Coronary artery (tissue), 2 donors: Measurements from ENCODE around the gene CDH11.

ENCODE experiments used
- DNase-seq: peaks from one replicate; pipeline ENCODE4 v3.0.0-alpha.2; 2017; ENCODE audit warnings: low spot score
- H3K27ac ChIP-seq, 2 donors: fragments of 200-600 bp; sonication (generic); one replicate each; pipeline ENCODE4 v1.5.1; 2016 to 2019
- H3K4me3 ChIP-seq: fragments of 200-600 bp; sonication (generic); 2 replicates; pipeline ENCODE4 v1.5.1; 2016; ENCODE audit warnings: mild to moderate bottlenecking, moderate library complexity
- TF ChIP-seq, protein P1 (sequence below): fragments of 200-600 bp; sonication (generic); IDR thresholded peaks from one replicate; pipeline ENCODE4 v1.5.1; 2019; ENCODE audit warnings: antibody characterized with exemption

The CDH11 gene

GRCh38 chr16:65105171-65105570 is 16.7 kb downstream of the CDH11 start:
- H3K27ac ChIP-seq, result no peak overlapping the region
- TF ChIP-seq, protein P1, sequence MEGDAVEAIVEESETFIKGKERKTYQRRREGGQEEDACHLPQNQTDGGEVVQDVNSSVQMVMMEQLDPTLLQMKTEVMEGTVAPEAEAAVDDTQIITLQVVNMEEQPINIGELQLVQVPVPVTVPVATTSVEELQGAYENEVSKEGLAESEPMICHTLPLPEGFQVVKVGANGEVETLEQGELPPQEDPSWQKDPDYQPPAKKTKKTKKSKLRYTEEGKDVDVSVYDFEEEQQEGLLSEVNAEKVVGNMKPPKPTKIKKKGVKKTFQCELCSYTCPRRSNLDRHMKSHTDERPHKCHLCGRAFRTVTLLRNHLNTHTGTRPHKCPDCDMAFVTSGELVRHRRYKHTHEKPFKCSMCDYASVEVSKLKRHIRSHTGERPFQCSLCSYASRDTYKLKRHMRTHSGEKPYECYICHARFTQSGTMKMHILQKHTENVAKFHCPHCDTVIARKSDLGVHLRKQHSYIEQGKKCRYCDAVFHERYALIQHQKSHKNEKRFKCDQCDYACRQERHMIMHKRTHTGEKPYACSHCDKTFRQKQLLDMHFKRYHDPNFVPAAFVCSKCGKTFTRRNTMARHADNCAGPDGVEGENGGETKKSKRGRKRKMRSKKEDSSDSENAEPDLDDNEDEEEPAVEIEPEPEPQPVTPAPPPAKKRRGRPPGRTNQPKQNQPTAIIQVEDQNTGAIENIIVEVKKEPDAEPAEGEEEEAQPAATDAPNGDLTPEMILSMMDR, result no peak

GRCh38 chr16:65104471-65104870 is 17.4 kb downstream of the CDH11 start:
- no peak overlapping the region for H3K27ac ChIP-seq
- no peak for DNase-seq
- H3K4me3 ChIP-seq, result no peak overlapping the region
- TF ChIP-seq, protein P1, result no peak

More at GRCh38 chr16:65105171-65105570, 16.7 kb downstream of the CDH11 start:
- DNase-seq, result no peak
- no peak overlapping the region for H3K4me3 ChIP-seq

- TF ChIP-seq, protein P1, result no peak
- Histone ChIP-seq H3K27ac (no peak overlapping the region), H3K4me3 (no peak overlapping the region)
- no peak for DNase-seq
Observed at GRCh38 chr16:65102326-65102725, 19.5 kb downstream of the CDH11 start.

DNA sequence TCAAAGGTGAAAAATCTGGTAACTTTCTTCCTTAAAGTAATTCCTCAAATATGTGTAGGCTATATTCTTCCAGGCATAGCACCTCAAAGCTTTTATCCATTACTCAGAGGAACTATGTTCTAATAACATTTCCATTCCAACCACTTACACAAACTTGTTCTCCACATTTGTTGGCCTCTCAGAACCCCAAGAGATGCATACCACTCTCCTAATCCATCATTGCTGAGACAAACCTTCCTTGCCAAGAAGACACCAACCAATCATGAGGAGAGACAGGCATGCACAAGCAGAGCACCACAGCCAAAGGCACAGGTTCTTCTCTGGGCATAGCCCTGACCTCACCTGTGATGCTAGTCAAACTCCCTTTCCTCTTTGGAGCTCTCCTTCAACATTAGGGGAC is 20.9 kb downstream of the CDH11 start:
- TF ChIP-seq, protein P1, result no peak
- H3K4me3 ChIP-seq, result no peak overlapping the region
- no peak for DNase-seq
- H3K27ac ChIP-seq, result no peak overlapping the region

DNA sequence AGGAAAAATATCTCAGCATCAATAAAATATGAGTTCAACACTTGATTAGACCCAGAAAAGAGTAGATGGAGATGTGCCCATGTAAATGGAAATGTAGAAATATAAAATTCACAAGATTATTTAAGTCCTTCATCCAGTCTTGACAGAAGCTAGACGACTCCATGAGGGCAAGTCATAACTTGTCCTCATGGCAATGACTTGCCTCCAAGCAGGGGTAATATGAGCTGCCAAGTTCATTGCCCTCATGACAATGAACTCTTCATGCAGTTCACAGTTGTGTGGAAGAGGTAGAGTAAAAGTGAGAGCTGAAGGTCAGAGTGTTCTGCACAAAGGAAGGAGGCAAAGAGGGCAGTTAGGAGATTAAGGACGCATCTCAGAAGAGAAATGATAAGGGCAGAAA is 22.3 kb downstream of the CDH11 start:
- Histone ChIP-seq H3K27ac (no peak overlapping the region), H3K4me3 (no peak overlapping the region)
- TF ChIP-seq, protein P1, result no peak
- DNase-seq, result no peak

DNA sequence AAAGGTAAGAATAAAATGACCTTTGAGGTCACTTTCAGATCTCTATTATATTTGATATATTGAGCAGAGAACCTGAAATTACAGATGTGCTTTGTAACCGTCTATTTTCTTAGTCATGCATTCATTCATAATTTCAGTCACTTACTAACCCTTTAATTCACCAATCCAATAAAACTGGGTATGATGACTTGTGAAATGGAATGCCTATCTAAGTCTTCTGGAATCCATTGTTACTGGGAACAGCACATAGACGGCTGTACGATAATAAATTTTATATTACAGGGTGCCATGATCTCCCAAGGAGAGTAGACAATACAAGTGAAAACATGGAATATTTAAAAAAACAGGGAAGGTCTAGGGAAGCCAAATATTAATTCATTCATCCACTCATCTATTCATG is 22.9 kb downstream of the CDH11 start:
- H3K4me3 ChIP-seq, result no peak overlapping the region
- TF ChIP-seq, protein P1, result no peak
- DNase-seq, result no peak
- no peak overlapping the region for H3K27ac ChIP-seq

GRCh38 chr16:65097296-65097695 is 24.6 kb downstream of the CDH11 start:
- Histone ChIP-seq H3K4me3 (no peak overlapping the region), H3K27ac (no peak overlapping the region)
- no peak for DNase-seq
- TF ChIP-seq, protein P1, result no peak
